ENCODE results near the gene ADRM1. TPM values are rescaled to one million over a fixed set of nuclear protein-coding genes. Genes with fewer than 3 reads are reported as not detected.

Gene ADRM1
- total RNA-seq, 4 donors from 2014 or later: 41.8 to 126 (median 109) TPM

- Histone ChIP-seq H3K27me3 (no peaks in the 10 kb centered on the region), H3K4me1 (peaks cover 7 to 15% (median 12%) of the 10 kb centered on the region in 4 donors), H3K36me3 (peaks cover 0 to 35% (median 11%) of the 10 kb centered on the region in 4 donors), H3K27ac (no peak overlapping the region), H3K4me3 (no peak overlapping the region), H3K9me3 (no peaks in the 10 kb centered on the region)
- intact Hi-C loops (cut with DNase I; ENCODE audit: low total_unique reads): no loop called here
- 86 to 87% methylated on average over 2 to 18 of the region's 26 CpGs for WGBS, 2 donors (ENCODE audit: low coverage in 1 of 2)
- in situ Hi-C loops (cut with MboI; ENCODE audit: low pct_ligation_motif_present in 1 of 4, low pct_unique_long_range_greater_than_20kb in 1 of 4, low sequenced_read_pairs in 3 of 4): no loop called here
- DNase-seq: no peak
- TF ChIP-seq POLR2AphosphoS5 (IDR thresholded peaks at IDR 0.05) (no peak), POLR2A (IDR thresholded peaks at IDR 0.05) (no peak), CTCF (IDR thresholded peaks at IDR 0.05) (no peak), EP300 (IDR thresholded peaks at IDR 0.05; ENCODE audit: low read depth) (no peak)
Observed at GRCh38 chr20:62309198-62309944, 6.6 kb downstream of the ADRM1 start.

- no peak for DNase-seq
- H3K9me3 ChIP-seq: no peaks in the 10 kb centered on the region
- 78% methylated on average over 20 of the region's 29 CpGs; no CpG with 5 or more reads in 1 of the 2 donors for WGBS, 2 donors (ENCODE audit: low coverage in 1 of 2)
- in situ Hi-C loops (cut with MboI; ENCODE audit: low pct_ligation_motif_present in 1 of 4, low pct_unique_long_range_greater_than_20kb in 1 of 4, low sequenced_read_pairs in 3 of 4) (no loop called here), intact Hi-C loops (cut with DNase I; ENCODE audit: low total_unique reads) (no loop called here)
- H3K27ac ChIP-seq: no peak overlapping the region
- H3K36me3 ChIP-seq: peaks cover 0 to 35% (median 11%) of the 10 kb centered on the region in 4 donors
- TF ChIP-seq EP300 (IDR thresholded peaks at IDR 0.05; ENCODE audit: low read depth): no peak
- TF ChIP-seq POLR2A (IDR thresholded peaks at IDR 0.05): no peak
- no peak for TF ChIP-seq POLR2AphosphoS5 (IDR thresholded peaks at IDR 0.05)
- no peak for TF ChIP-seq CTCF (IDR thresholded peaks at IDR 0.05)
- H3K4me1 ChIP-seq: peaks cover 0 to 7% (median 4%) of the 10 kb centered on the region in 4 donors
- no peaks in the 10 kb centered on the region for H3K27me3 ChIP-seq
- H3K4me3 ChIP-seq: no peak overlapping the region
Observed at GRCh38 chr20:62309947-62310756, 7.4 kb downstream of the ADRM1 start.

GRCh38 chr20:62310757-62311121 is 7.9 kb downstream of the ADRM1 start:
- intact Hi-C loops (cut with DNase I; ENCODE audit: low total_unique reads) (no loop called here), in situ Hi-C loops (cut with MboI; ENCODE audit: low pct_ligation_motif_present in 1 of 4, low pct_unique_long_range_greater_than_20kb in 1 of 4, low sequenced_read_pairs in 3 of 4) (no loop called here)
- TF ChIP-seq EP300 (IDR thresholded peaks at IDR 0.05; ENCODE audit: low read depth) (no peak), POLR2A (IDR thresholded peaks at IDR 0.05) (no peak), CTCF (IDR thresholded peaks at IDR 0.05) (no peak), POLR2AphosphoS5 (IDR thresholded peaks at IDR 0.05) (no peak)
- Histone ChIP-seq H3K4me3 (no peak overlapping the region), H3K9me3 (no peaks in the 10 kb centered on the region), H3K36me3 (peaks cover 0 to 35% (median 12%) of the 10 kb centered on the region in 4 donors), H3K27me3 (no peaks in the 10 kb centered on the region), H3K4me1 (peaks cover 0 to 2% (median 0%) of the 10 kb centered on the region in 4 donors), H3K27ac (no peak overlapping the region)
- WGBS, 2 donors (ENCODE audit: low coverage in 1 of 2): 78% methylated on average over 25 of the region's 25 CpGs; no CpG with 5 or more reads in 1 of the 2 donors
- DNase-seq: no peak

GRCh38 chr20:62311150-62311549 is 8.4 kb downstream of the ADRM1 start:
- 91% methylated on average over 10 of the region's 18 CpGs; no CpG with 5 or more reads in 1 of the 2 donors for WGBS, 2 donors (ENCODE audit: low coverage in 1 of 2)
- no peaks in the 10 kb centered on the region for H3K4me1 ChIP-seq
- no peak overlapping the region for H3K27ac ChIP-seq
- TF ChIP-seq CTCF (IDR thresholded peaks at IDR 0.05) (no peak), POLR2AphosphoS5 (IDR thresholded peaks at IDR 0.05) (no peak), POLR2A (IDR thresholded peaks at IDR 0.05) (no peak), EP300 (IDR thresholded peaks at IDR 0.05; ENCODE audit: low read depth) (no peak)
- no peaks in the 10 kb centered on the region for H3K9me3 ChIP-seq
- no peaks in the 10 kb centered on the region for H3K27me3 ChIP-seq
- H3K36me3 ChIP-seq: peaks cover 0 to 30% (median 13%) of the 10 kb centered on the region in 4 donors
- H3K4me3 ChIP-seq: no peak overlapping the region
- intact Hi-C loops (cut with DNase I; ENCODE audit: low total_unique reads) (no loop called here), in situ Hi-C loops (cut with MboI; ENCODE audit: low pct_ligation_motif_present in 1 of 4, low pct_unique_long_range_greater_than_20kb in 1 of 4, low sequenced_read_pairs in 3 of 4) (no loop called here)
- DNase-seq: no peak

Measured in transverse colon (tissue), 4 donors.